Frontal cortex (tissue), 4 donors: ENCODE results near the gene TPP1. TPM values are rescaled to one million over a fixed set of nuclear protein-coding genes. Genes with fewer than 3 reads are reported as not detected.

Experiments used
- DNase-seq, 2 donors: peaks; one replicate each; pipeline ENCODE4 v3.0.0; 2012; ENCODE audit warnings: low spot score in 2 of 2
- FAIRE-seq: peaks from 2 replicates; lab custom pipeline; 2012; peaks lifted over from hg19 to GRCh38; lab: Jason Lieb, UNC
- total RNA-seq: library from RNA; depleted of rRNA; stranded (reverse); fragments of >200 nt; gene quantifications from one replicate; pipeline ENCODE4 v1.2.3, GENCODE V29; 2014
- donor health status: control.
- donor health status: control.
- donor health status: control.

TPP1 gene
- total RNA-seq, 1 donor from 2014 or later: 3.3 TPM

GRCh38 chr11:6571434-6572008 is 47.7 kb downstream of the TPP1 start:
- DNase-seq: no peak
- no peak for FAIRE-seq

DNA sequence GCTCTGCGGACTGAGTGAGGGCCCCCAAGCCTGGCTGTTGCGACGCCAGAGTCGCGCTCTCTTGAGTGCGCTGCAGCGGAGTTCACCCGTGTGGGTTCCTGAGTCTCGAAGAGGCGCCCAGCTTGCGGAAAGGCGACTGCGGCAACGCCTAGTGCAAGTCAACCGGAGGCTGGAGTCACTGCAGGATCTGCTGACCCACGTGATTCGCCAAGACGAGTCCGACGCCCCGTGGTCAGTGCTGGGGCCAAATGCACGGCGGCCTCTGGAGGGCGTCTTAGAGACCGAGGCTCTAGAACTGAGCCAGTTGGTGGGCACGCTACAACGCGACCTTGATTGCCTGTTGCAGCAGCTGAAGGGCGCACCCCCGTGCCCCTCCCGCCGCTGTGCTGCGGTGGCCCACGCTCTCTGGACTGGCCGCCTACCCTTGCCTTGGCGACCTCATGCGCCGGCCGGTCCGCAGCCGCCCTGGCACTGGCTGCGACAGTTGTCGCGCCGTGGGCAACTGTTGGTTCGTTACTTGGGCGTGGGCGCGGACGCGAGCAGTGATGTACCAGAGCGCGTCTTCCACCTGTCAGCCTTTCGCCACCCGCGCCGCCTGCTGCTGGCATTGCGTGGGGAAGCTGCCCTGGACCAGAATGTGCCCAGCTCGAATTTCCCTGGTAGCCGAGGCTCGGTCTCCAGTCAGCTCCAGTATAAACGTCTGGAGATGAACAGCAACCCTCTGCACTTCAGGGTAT is 48.4 kb downstream of the TPP1 start:
- FAIRE-seq (no peak), DNase-seq (no peak)

- FAIRE-seq: no peak
- DNase-seq: no peak
Measured at GRCh38 chr11:6569706-6570105, 49.5 kb downstream of the TPP1 start.

GRCh38 chr11:6568191-6568918 is 50.9 kb downstream of the TPP1 start:
- FAIRE-seq (no peak), DNase-seq (peak; percentile 58 to 64)

- DNase-seq (no peak), FAIRE-seq (no peak)
Measured at GRCh38 chr11:6567371-6567745, 51.9 kb downstream of the TPP1 start.

GRCh38 chr11:6566704-6567370 is 52.4 kb downstream of the TPP1 start:
- no peak for DNase-seq

GRCh38 chr11:6565988-6566703 is 53.1 kb downstream of the TPP1 start:
- FAIRE-seq: no peak
- DNase-seq: no peak

More at GRCh38 chr11:6566704-6567370, 52.4 kb downstream of the TPP1 start:
- no peak for FAIRE-seq

GRCh38 chr11:6565325-6565724 is 53.9 kb downstream of the TPP1 start:
- DNase-seq: no peak
- no peak for FAIRE-seq

DNA sequence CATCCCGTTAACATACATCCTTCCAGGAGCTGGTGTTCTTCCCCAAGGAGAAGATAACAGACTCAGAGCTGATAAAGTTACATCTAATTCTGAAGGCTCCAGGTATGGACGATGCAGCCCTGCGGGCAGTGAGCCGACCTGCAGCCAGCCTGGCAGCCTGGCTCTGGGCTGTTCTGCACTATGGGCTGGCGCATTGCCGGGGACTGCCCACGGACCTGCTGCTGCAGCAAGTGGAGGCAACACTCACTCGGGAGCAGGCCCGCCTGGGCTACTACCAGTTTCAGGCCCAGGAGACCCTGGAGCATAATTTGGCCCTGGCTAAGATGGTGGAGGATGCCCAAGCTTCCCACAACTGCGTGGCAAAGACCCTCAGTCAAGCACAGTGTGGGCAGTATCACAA is 55.6 kb downstream of the TPP1 start:
- FAIRE-seq: no peak

DNA sequence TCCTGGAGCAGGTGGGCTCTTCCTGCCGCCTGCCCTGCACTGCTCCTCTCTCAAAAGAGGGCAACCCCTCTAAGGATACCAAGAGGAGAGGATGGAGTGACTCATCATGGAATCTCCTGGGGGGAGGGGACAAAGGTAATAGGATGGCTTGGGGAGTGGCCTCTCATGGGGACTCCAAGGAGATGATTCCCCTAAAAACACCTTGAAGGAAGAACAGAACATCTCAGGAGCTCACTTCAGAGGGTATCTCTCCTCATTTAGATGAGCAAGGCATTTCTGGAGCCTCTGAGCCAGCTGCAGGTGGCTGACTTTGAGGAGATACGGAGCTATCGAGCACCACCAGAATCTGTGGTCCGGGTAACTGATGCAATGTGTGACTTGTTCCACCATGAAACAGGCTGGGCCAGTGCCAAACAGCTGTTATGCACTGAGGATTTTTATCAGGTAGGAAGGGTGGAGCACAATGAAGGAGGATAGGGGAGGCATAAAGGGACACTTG is 56.1 kb downstream of the TPP1 start:
- FAIRE-seq (no peak), DNase-seq (no peak)

More for the DNA sequence above, 55.6 kb downstream of the TPP1 start:
- DNase-seq: no peak

Other genes with a start within 250 kb of the TPP1 start
- 10.2 TPM for gene SMPD1, start 228.9 kb downstream of the TPP1 start, total RNA-seq
- gene APBB1, start 200.3 kb downstream of the TPP1 start, total RNA-seq: 293 TPM
- gene HPX, start 178.4 kb downstream of the TPP1 start, total RNA-seq: 0.82 TPM
- 40.4 TPM for gene TRIM3, start 145.5 kb downstream of the TPP1 start, total RNA-seq
- 25.3 TPM for gene ARFIP2, start 138.1 kb downstream of the TPP1 start, total RNA-seq
- 21.2 TPM for gene TIMM10B, start 137.9 kb downstream of the TPP1 start, total RNA-seq
- gene DNHD1, start 122.1 kb downstream of the TPP1 start, total RNA-seq: 2.4 TPM
- gene RRP8, start 15.8 kb downstream of the TPP1 start, total RNA-seq: 11.4 TPM
- 48.1 TPM for gene ILK, start 15.6 kb downstream of the TPP1 start, total RNA-seq
- 10.2 TPM for gene TAF10, start 7.2 kb downstream of the TPP1 start, total RNA-seq
- gene DCHS1, start 36.4 kb upstream of the TPP1 start, total RNA-seq: 38.3 TPM
- gene MRPL17, start 63.9 kb upstream of the TPP1 start, total RNA-seq: 18.8 TPM
- 0.41 TPM for gene OR2AG2, start 152.6 kb upstream of the TPP1 start, total RNA-seq
- not detected for gene OR2AG1, start 163.6 kb upstream of the TPP1 start, total RNA-seq
- gene OR6A2, start 180.3 kb upstream of the TPP1 start, total RNA-seq: 0.41 TPM
- gene OR10A5, start 226.3 kb upstream of the TPP1 start, total RNA-seq: not detected
- not detected for gene OR10A2, start 243.6 kb upstream of the TPP1 start, total RNA-seq